ENCODE measurements around the gene ATG7. TPM values are rescaled to one million over a fixed set of nuclear protein-coding genes. Genes with fewer than 3 reads are reported as not detected.
"Not testable (repeated sequence)": the region's sequence is repeated elsewhere in the genome, so short reads cannot be mapped to it uniquely, and the experiment has no call there.

ATG7 gene
- total RNA-seq, 4 donors from 2014 or later: 54.8 to 126 (median 100) TPM

DNA sequence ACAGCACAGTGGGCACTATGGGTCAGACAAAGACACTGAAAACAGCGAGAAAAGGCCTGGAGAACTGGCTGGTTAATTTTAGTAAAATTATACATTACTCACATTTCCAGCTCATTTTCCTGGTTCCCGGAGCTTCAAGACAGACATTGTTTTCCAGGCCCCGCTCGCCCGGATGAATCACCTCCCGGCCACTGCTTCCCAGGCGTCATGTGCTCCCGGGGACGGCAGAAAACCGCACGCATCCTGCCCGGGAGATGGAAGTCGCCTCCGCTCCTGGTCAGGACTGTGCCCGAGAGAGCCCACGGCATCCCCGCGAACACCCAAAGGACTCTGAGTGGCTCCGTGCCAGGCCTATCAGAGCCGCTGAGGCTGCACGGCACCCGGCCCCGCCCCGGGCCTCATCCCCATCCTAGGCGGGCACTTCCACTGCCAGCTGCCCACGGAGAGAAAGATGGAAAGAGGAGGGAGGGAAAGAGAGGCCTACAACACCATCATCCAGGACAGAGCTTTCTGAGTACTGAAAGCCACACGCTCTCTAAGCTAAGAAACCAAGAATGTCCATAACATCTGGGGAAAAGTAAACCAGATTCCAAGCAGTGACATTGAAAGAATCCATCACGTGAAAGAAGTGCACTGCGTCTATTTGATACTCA lies 296.4 kb downstream of the ATG7 start:
- no peaks in the 10 kb centered on the region for H3K36me3 ChIP-seq
- H3K27ac ChIP-seq: peak overlapping the region; percentile 90 to 91
- TF ChIP-seq, protein P1, sequence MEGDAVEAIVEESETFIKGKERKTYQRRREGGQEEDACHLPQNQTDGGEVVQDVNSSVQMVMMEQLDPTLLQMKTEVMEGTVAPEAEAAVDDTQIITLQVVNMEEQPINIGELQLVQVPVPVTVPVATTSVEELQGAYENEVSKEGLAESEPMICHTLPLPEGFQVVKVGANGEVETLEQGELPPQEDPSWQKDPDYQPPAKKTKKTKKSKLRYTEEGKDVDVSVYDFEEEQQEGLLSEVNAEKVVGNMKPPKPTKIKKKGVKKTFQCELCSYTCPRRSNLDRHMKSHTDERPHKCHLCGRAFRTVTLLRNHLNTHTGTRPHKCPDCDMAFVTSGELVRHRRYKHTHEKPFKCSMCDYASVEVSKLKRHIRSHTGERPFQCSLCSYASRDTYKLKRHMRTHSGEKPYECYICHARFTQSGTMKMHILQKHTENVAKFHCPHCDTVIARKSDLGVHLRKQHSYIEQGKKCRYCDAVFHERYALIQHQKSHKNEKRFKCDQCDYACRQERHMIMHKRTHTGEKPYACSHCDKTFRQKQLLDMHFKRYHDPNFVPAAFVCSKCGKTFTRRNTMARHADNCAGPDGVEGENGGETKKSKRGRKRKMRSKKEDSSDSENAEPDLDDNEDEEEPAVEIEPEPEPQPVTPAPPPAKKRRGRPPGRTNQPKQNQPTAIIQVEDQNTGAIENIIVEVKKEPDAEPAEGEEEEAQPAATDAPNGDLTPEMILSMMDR (IDR thresholded peaks at IDR 0.05): no peak
- peak in 1 of 2 donors; percentile 25 for TF ChIP-seq POLR2A (IDR thresholded peaks at IDR 0.05)
- DNase-seq: peak; percentile 79 to 82
- no peaks in the 10 kb centered on the region for H3K9me3 ChIP-seq
- intact Hi-C loops (cut with DNase I; ENCODE audit: low total_unique reads): no loop called here
- peaks cover 0 to 8% of the 10 kb centered on the region in 2 donors for H3K4me1 ChIP-seq
- H3K4me3 ChIP-seq: peak overlapping the region in 1 of 2 donors; percentile 25
- H3K27me3 ChIP-seq: no peaks in the 10 kb centered on the region

- peak; percentile 16 to 20 for DNase-seq
- peak overlapping the region in 1 of 2 donors; percentile 25 for H3K4me3 ChIP-seq
- peaks cover 0 to 8% of the 10 kb centered on the region in 2 donors for H3K4me1 ChIP-seq
- no peak for TF ChIP-seq POLR2A (IDR thresholded peaks at IDR 0.05)
- TF ChIP-seq, protein P1 (IDR thresholded peaks at IDR 0.05): no peak
- peak overlapping the region; percentile 90 to 91 for H3K27ac ChIP-seq
- H3K27me3 ChIP-seq: no peaks in the 10 kb centered on the region
- H3K9me3 ChIP-seq: no peaks in the 10 kb centered on the region
- intact Hi-C loops (cut with DNase I; ENCODE audit: low total_unique reads): no loop called here
- H3K36me3 ChIP-seq: no peaks in the 10 kb centered on the region
Observed at GRCh38 chr3:11569156-11569741, 297.1 kb downstream of the ATG7 start.

GRCh38 chr3:11570251-11570650 lies 298.1 kb downstream of the ATG7 start:
- no peak overlapping the region for H3K4me3 ChIP-seq
- H3K36me3 ChIP-seq: no peaks in the 10 kb centered on the region
- DNase-seq: peak in 1 of 2 donors; percentile 16
- TF ChIP-seq POLR2A (IDR thresholded peaks at IDR 0.05): no peak
- TF ChIP-seq, protein P1 (IDR thresholded peaks at IDR 0.05): no peak
- H3K27me3 ChIP-seq: no peaks in the 10 kb centered on the region
- H3K9me3 ChIP-seq: no peaks in the 10 kb centered on the region
- peak overlapping the region; percentile 90 to 91 for H3K27ac ChIP-seq
- intact Hi-C loops (cut with DNase I; ENCODE audit: low total_unique reads): no loop called here
- H3K4me1 ChIP-seq: peaks cover 0 to 8% of the 10 kb centered on the region in 2 donors

- DNase-seq: peak; percentile 14 to 16
Observed at GRCh38 chr3:11570789-11571495, 298.7 kb downstream of the ATG7 start.

DNA sequence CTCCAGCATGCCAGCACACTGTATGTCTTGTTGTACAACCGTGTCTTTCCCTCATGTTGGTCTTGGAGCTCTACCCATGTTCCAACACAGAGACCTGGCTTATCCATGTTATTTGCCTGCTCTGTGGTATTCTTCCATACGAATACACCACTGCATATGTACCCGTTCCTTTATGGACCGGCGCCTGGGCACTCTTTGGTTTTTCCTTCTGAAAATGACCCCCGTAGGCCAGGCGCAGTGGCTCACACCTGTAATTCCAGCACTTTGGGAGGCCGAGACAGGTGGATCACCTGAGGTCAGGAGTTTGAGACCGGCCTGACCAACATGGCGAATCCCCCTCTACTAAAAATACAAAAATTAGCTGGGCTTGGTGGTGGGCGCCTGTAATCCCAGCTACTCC lies 300.5 kb downstream of the ATG7 start:
- H3K9me3 ChIP-seq; H3K27me3 ChIP-seq; intact Hi-C loops (cut with DNase I; ENCODE audit: low total_unique reads); H3K4me3 ChIP-seq; H3K36me3 ChIP-seq; H3K4me1 ChIP-seq; H3K27ac ChIP-seq; DNase-seq: not testable (repeated sequence)

More at GRCh38 chr3:11570789-11571495, 298.7 kb downstream of the ATG7 start:
- H3K27ac ChIP-seq: peak overlapping the region; percentile 90 to 91
- H3K36me3 ChIP-seq: no peaks in the 10 kb centered on the region
- no peak for TF ChIP-seq POLR2A (IDR thresholded peaks at IDR 0.05)
- TF ChIP-seq, protein P1 (IDR thresholded peaks at IDR 0.05): no peak
- intact Hi-C loops (cut with DNase I; ENCODE audit: low total_unique reads): no loop called here
- H3K4me3 ChIP-seq: no peak overlapping the region
- H3K27me3 ChIP-seq: no peaks in the 10 kb centered on the region
- H3K4me1 ChIP-seq: peaks cover 0 to 8% of the 10 kb centered on the region in 2 donors
- no peaks in the 10 kb centered on the region for H3K9me3 ChIP-seq

Data from uterus (tissue), 4 donors.